T1000 (cell line): ENCODE results near the gene PACSIN1.

ENCODE experiments used
- DNase-seq: peaks from one replicate; lab custom pipeline; 2025; ENCODE audit warnings: mixed read lengths; lab: John Stamatoyannopoulos, UW

Gene PACSIN1

GRCh38 chr6:34527751-34528670 is 62.1 kb downstream of the PACSIN1 start:
- no peak for DNase-seq

- DNase-seq, result no peak
Observed at GRCh38 chr6:34528996-34529664, 63.3 kb downstream of the PACSIN1 start.

GRCh38 chr6:34529665-34530327 is 63.9 kb downstream of the PACSIN1 start:
- no peak for DNase-seq

GRCh38 chr6:34530753-34531365 is 65.0 kb downstream of the PACSIN1 start:
- DNase-seq, result no peak

- DNase-seq, result no peak
Observed at GRCh38 chr6:34531580-34532201, 65.8 kb downstream of the PACSIN1 start.

GRCh38 chr6:34532230-34532629 is 66.4 kb downstream of the PACSIN1 start:
- DNase-seq, result no peak

- no peak for DNase-seq
Observed at GRCh38 chr6:34534146-34534545, 68.3 kb downstream of the PACSIN1 start.

- DNase-seq, result no peak
Observed at GRCh38 chr6:34534656-34535055, 68.8 kb downstream of the PACSIN1 start.

GRCh38 chr6:34535199-34535598 is 69.3 kb downstream of the PACSIN1 start:
- DNase-seq, result no peak

GRCh38 chr6:34535646-34536045 is 69.8 kb downstream of the PACSIN1 start:
- no peak for DNase-seq

- no peak for DNase-seq
Observed at GRCh38 chr6:34536251-34536958, 70.5 kb downstream of the PACSIN1 start.

- no peak for DNase-seq
Observed at GRCh38 chr6:34536959-34537848, 71.3 kb downstream of the PACSIN1 start.

- DNase-seq, result no peak
Observed at GRCh38 chr6:34537922-34538550, 72.2 kb downstream of the PACSIN1 start.

- no peak for DNase-seq
Observed at GRCh38 chr6:34538581-34538980, 72.7 kb downstream of the PACSIN1 start.

- DNase-seq, result no peak
Observed at GRCh38 chr6:34539181-34539580, 73.3 kb downstream of the PACSIN1 start.

- DNase-seq, result no peak
Observed at GRCh38 chr6:34540222-34540621, 74.3 kb downstream of the PACSIN1 start.

GRCh38 chr6:34540841-34541240 is 75.0 kb downstream of the PACSIN1 start:
- no peak for DNase-seq

- no peak for DNase-seq
Observed at GRCh38 chr6:34543421-34543820, 77.5 kb downstream of the PACSIN1 start.

GRCh38 chr6:34544052-34544604 is 78.3 kb downstream of the PACSIN1 start:
- DNase-seq, result no peak
